Fibroblast of pulmonary artery (primary cell): ENCODE results near the gene ZNF202.

Source experiments
- DNase-seq: peaks from one replicate; pipeline ENCODE4 v3.0.0-alpha.2; 2010; ENCODE audit warnings: low read depth
- H3K4me3 ChIP-seq: replicated peaks from 2 replicates; pipeline ENCODE4 v1.5.1; 2011; ENCODE audit warnings: low read depth, mild to moderate bottlenecking, control low read depth, low read length, moderate library complexity
- CTCF ChIP-seq: IDR thresholded peaks from 2 replicates; pipeline ENCODE4 v1.5.1; 2011; ENCODE audit warnings: mild to moderate bottlenecking, control low read depth, low read length, inconsistent platforms; ENCODE audit errors: missing control alignments

The ZNF202 gene

DNA sequence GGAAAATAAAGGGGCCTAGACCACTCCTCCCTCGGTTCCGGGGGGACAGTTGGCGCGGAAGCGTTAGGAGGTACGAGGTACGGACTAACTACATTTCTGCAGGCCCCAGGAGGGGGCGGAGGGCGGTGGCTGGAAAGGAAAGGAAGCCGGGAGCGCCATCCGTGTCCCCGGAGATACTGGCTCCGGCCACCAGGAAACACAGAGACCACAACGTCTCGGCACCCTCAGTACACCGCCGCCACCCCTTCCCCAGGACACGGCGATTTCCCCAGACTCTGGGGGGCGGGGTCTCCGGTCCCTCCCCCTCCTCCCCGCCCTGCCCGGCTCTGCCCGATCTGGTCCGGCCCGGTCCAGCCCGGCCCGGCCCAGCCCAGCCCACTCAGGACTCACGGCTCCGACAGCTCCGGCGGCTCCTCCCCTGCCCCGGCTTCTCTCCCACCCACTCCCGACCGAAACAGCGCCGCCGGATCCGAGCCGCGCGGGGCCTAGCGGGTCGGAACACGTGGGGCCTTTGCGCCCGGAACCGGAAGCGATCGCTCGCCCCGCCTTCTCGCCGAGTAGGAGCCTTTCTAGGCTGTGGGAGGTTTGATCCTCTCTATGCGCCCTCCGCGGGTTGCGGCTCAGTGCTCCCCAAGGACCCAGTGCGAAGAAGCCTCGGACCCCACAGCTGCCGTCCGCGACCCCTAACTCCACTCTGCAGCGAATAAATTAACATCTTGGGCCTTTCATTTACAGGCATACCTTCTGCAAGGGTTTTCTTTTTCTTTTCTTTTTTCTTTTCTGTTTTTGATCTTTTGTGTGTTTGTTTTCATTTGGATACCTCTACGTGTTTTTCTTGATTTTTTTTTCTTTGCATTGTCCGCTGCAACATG lies at the start of gene ZNF202:
Gene ZNF202 (minus strand): TSS at position 502 of the 872 bp plus-strand sequence. CDS start 10,772 bp downstream, outside the sequence.
- no peak for TF ChIP-seq CTCF
- peak within 1 kb of the TSS; percentile 94 for H3K4me3 ChIP-seq

GRCh38 chr11:123783536-123783935 lies 42.1 kb upstream of the ZNF202 start:
- no peak overlapping the region for H3K4me3 ChIP-seq
- no peak for DNase-seq
- no peak for TF ChIP-seq CTCF

More for the DNA sequence above, at the start of gene ZNF202:
- peak; percentile 93 for DNase-seq

DNA sequence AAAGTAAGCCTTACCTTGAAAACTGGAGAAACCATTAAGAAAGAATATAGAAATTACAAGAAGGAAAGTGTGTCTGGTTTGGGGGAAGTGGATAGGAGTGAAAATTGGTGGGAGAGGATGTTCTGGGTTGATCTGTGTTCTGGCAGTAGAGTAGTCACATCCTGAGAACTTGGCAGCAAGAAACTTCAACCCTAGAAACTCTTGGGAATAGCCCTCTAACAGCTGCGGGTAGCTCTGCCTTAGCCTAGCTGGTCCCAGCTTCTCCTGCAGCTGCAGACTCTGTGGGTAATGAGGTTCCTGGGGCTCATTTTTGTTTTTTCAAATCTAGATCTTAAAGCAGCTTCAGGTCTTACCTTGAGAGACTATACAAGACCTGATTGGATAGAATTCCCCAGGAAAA lies 37.1 kb upstream of the ZNF202 start:
- DNase-seq: no peak
- H3K4me3 ChIP-seq: no peak overlapping the region
- TF ChIP-seq CTCF: no peak

DNA sequence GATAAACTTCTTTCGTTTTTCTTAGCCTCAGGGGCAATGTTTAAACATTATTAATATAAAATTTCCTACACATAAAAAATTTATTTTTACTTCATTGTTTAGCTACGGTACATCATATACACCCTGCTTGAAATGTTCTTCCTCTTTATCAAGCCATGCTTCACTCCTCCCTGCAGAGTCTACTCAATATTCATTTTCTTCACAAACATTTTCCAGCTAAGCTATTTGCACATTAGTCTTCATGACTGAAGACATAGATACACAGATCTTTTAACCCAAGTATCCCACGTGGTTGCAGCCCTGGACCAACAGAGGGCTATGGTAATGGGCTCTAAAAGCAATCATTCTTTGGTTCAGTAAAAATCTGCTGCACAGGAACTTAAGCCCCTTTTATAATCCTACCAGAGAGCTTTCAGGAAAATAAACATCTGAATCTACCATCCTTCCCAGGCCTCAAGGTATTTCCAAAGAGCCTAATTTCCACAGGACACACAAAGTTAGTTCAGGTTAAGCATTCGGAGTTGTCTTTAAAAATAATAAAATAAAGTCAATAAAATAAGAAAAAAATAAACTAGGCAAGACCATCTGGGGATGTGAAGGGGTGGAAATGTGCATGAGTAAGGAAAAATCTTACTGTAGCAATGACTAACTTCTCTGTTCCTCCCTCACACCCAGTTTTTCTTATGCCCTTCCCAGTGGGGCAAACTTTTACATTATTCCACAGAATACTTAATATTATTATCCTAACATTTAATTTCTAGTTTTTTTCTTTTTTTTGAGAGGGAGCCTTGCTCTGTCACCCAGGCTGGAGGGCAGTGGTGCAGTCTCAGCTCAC lies 34.5 kb upstream of the ZNF202 start:
- no peak for DNase-seq
- no peak overlapping the region for H3K4me3 ChIP-seq
- no peak for TF ChIP-seq CTCF

DNA sequence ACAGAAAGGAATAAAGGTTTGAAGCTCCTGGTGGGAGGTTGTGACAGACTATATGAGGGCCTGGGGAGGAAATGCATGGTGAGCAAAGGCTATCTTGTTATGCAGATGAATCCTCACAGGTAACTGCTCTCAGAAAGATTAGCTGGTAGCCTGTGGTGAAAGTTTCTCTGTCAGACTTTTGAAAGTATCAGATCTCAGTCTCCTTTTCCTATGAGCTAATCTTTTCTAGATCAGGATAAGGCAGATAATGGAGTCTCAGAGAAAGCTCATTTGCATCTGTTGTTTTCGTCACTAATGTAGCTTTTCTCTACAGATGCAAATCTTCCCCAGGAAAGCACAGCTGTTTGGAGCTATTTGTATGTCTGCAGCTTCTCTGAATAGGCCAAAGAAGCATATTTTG lies 33.8 kb upstream of the ZNF202 start:
- no peak for DNase-seq
- TF ChIP-seq CTCF: no peak
- no peak overlapping the region for H3K4me3 ChIP-seq

GRCh38 chr11:123773959-123774358 lies 32.5 kb upstream of the ZNF202 start:
- TF ChIP-seq CTCF: no peak
- no peak overlapping the region for H3K4me3 ChIP-seq
- no peak for DNase-seq
